ENCODE results near the gene EPB41L4B. TPM values are rescaled to one million over a fixed set of nuclear protein-coding genes. Genes with fewer than 3 reads are reported as not detected.
A peak's percentile ranks its signal among the peaks of the same experiment; 100 is the strongest.

EPB41L4B gene
- total and polyA plus RNA-seq, 2 of the 13 experiments (the other 11 are each of a cell fraction or from before 2014, with no cell fraction given) = 17.6 to 22.1 TPM

- TF ChIP-seq LCORL (IDR thresholded peaks at IDR 0.05) = no peak; the same call in 1 of the 2 replicates
- TF ChIP-seq LCORL (CRISPR knock-in tag; IDR thresholded peaks at IDR 0.05) = peak; percentile 83; the same call in 1 of the 2 replicates
- TF ChIP-seq XBP1 (CRISPR knock-in tag; IDR thresholded peaks at IDR 0.05) = no peak
- TF ChIP-seq NFKBIZ (CRISPR knock-in tag; IDR thresholded peaks at IDR 0.05) = peak; percentile 63; the same call in 1 of the 2 replicates
- 0 out of 2 replicates have a peak, but pooled peaks have one; percentile 44 for TF ChIP-seq TFDP1 (CRISPR knock-in tag; IDR thresholded peaks at IDR 0.05; ENCODE audit: borderline replicate concordance)
- TF ChIP-seq ZNF205 (CRISPR knock-in tag; IDR thresholded peaks at IDR 0.05) = no peak
- TF ChIP-seq, protein P1, sequence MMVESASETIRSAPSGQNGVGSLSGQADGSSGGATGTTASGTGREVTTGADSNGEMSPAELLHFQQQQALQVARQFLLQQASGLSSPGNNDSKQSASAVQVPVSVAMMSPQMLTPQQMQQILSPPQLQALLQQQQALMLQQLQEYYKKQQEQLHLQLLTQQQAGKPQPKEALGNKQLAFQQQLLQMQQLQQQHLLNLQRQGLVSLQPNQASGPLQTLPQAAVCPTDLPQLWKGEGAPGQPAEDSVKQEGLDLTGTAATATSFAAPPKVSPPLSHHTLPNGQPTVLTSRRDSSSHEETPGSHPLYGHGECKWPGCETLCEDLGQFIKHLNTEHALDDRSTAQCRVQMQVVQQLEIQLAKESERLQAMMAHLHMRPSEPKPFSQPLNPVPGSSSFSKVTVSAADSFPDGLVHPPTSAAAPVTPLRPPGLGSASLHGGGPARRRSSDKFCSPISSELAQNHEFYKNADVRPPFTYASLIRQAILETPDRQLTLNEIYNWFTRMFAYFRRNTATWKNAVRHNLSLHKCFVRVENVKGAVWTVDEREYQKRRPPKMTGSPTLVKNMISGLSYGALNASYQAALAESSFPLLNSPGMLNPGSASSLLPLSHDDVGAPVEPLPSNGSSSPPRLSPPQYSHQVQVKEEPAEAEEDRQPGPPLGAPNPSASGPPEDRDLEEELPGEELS (CRISPR knock-in tag; IDR thresholded peaks at IDR 0.05) = peak; percentile 98
- TF ChIP-seq ELF3 (CRISPR knock-in tag; IDR thresholded peaks at IDR 0.05) = peak; percentile 94
- TF ChIP-seq ZC3H4 (CRISPR knock-in tag; IDR thresholded peaks at IDR 0.05; ENCODE audit: borderline replicate concordance) = no peak
- peak; percentile 89; the same call in 1 of the 2 replicates for TF ChIP-seq ZNF292 (CRISPR knock-in tag; IDR thresholded peaks at IDR 0.05; ENCODE audit: borderline replicate concordance, low read depth)
- TF ChIP-seq, protein P2, sequence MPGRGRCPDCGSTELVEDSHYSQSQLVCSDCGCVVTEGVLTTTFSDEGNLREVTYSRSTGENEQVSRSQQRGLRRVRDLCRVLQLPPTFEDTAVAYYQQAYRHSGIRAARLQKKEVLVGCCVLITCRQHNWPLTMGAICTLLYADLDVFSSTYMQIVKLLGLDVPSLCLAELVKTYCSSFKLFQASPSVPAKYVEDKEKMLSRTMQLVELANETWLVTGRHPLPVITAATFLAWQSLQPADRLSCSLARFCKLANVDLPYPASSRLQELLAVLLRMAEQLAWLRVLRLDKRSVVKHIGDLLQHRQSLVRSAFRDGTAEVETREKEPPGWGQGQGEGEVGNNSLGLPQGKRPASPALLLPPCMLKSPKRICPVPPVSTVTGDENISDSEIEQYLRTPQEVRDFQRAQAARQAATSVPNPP (CRISPR knock-in tag; IDR thresholded peaks at IDR 0.05) = no peak; the same call in 1 of the 2 replicates
- TF ChIP-seq ZBTB10 (CRISPR knock-in tag; IDR thresholded peaks at IDR 0.05; ENCODE audit: borderline replicate concordance) = no peak
- TF ChIP-seq, protein P3, sequence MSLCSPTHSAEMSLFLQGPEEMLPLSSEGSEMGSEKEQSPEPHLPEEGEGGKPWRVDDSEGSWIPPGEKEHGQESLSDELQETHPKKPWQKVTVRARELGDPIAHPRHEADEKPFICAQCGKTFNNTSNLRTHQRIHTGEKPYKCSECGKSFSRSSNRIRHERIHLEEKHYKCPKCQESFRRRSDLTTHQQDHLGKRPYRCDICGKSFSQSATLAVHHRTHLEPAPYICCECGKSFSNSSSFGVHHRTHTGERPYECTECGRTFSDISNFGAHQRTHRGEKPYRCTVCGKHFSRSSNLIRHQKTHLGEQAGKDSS (CRISPR knock-in tag; IDR thresholded peaks at IDR 0.05; ENCODE audit: borderline replicate concordance, low read depth) = 0 out of 2 replicates have a peak, but pooled peaks have one; percentile 54
- TF ChIP-seq CREM (IDR thresholded peaks at IDR 0.05) = peak; percentile 78
- TF ChIP-seq CREM (CRISPR knock-in tag; IDR thresholded peaks at IDR 0.05) = no peak
- no peak for TF ChIP-seq ZNF296 (CRISPR knock-in tag; conservative IDR thresholded peaks at IDR 0.05)
- TF ChIP-seq DPF2 (CRISPR knock-in tag; IDR thresholded peaks at IDR 0.05; ENCODE audit: borderline replicate concordance, low read depth) = peak; percentile 80; the same call in 1 of the 2 replicates
- no peak for TF ChIP-seq NFIB (CRISPR knock-in tag; IDR thresholded peaks at IDR 0.05; ENCODE audit: borderline replicate concordance)
- TF ChIP-seq ZNF30 (CRISPR knock-in tag; IDR thresholded peaks at IDR 0.05) = no peak
- TF ChIP-seq NRL (CRISPR knock-in tag; IDR thresholded peaks at IDR 0.05; ENCODE audit: borderline replicate concordance) = no peak
- TF ChIP-seq SMC3 (IDR thresholded peaks at IDR 0.05; ENCODE audit: low read length) = peak; percentile 6; the same call in 1 of the 2 replicates
- TF ChIP-seq SYNCRIP (IDR thresholded peaks at IDR 0.05; ENCODE audit: insufficient read depth, low read depth, low read length) = no peak
These were observed 69.6 kb downstream of the EPB41L4B start (continued) for GRCh38 chr9:109251080-109251775.

All from HepG2 (cell line).